ENCODE data around the gene ARHGEF37.
"Not testable (repeated sequence)": the region's sequence is repeated elsewhere in the genome, so short reads cannot be mapped to it uniquely, and the experiment has no call there.

Gene ARHGEF37

GRCh38 chr5:149645725-149646124, 64.4 kb downstream of the ARHGEF37 start:
- no peak overlapping the region for H3K27ac ChIP-seq
- no peak for TF ChIP-seq CTCF (conservative IDR thresholded peaks at IDR 0.05)
- TF ChIP-seq ZFX (IDR thresholded peaks at IDR 0.05), result no peak

GRCh38 chr5:149646564-149646963, 65.3 kb downstream of the ARHGEF37 start:
- H3K27ac ChIP-seq, result no peak overlapping the region
- TF ChIP-seq ZFX (IDR thresholded peaks at IDR 0.05) (no peak), CTCF (conservative IDR thresholded peaks at IDR 0.05) (no peak)

GRCh38 chr5:149647334-149647733, 66.0 kb downstream of the ARHGEF37 start:
- TF ChIP-seq ZFX (IDR thresholded peaks at IDR 0.05) (no peak), CTCF (conservative IDR thresholded peaks at IDR 0.05) (no peak)
- no peak overlapping the region for H3K27ac ChIP-seq

- not testable (repeated sequence) for H3K27ac ChIP-seq
These were observed 67.4 kb downstream of the ARHGEF37 start for GRCh38 chr5:149648464-149649393.

GRCh38 chr5:149649730-149650129, 68.4 kb downstream of the ARHGEF37 start:
- not testable (repeated sequence) for H3K27ac ChIP-seq

GRCh38 chr5:149651686-149652085, 70.4 kb downstream of the ARHGEF37 start:
- no peak for TF ChIP-seq ZFX (IDR thresholded peaks at IDR 0.05)
- TF ChIP-seq CTCF (conservative IDR thresholded peaks at IDR 0.05), result no peak

GRCh38 chr5:149652697-149653096, 71.4 kb downstream of the ARHGEF37 start:
- no peak overlapping the region for H3K27ac ChIP-seq
- TF ChIP-seq ZFX (IDR thresholded peaks at IDR 0.05) (no peak), CTCF (conservative IDR thresholded peaks at IDR 0.05) (no peak)

More at GRCh38 chr5:149651686-149652085, 70.4 kb downstream of the ARHGEF37 start:
- H3K27ac ChIP-seq, result no peak overlapping the region

GRCh38 chr5:149654231-149654630, 72.9 kb downstream of the ARHGEF37 start:
- TF ChIP-seq ZFX (IDR thresholded peaks at IDR 0.05) (no peak), CTCF (conservative IDR thresholded peaks at IDR 0.05) (no peak)
- no peak overlapping the region for H3K27ac ChIP-seq
